ENCODE data around the gene RAB31. TPM values are rescaled to one million over a fixed set of nuclear protein-coding genes. Genes with fewer than 3 reads are reported as not detected.

RAB31 gene
- total RNA-seq, 1 donor from 2014 or later, result 47.7 TPM

DNA sequence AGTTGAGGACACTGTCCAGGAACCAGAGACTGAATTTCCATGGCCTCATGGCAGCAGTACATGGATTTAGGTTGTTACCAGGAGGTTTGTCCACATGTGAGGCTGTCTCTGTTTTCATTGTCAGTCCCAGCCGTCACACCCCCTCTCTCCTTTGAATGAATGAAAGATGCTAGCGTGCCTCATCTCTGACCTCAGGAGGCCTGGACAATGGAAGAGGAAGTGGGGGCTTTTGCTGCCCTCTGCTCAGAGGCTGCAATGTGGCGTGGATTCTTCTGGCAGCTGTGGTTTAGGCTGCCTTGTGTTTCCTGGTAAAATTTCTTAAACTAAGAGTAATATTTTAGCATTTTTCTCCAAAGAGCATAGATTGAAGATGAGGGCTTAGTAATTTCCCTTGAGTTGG, 47.5 kb downstream of the RAB31 start:
- FAIRE-seq (no peak), DNase-seq (ENCODE audit: low read depth) (no peak)
- TF ChIP-seq, protein P1, sequence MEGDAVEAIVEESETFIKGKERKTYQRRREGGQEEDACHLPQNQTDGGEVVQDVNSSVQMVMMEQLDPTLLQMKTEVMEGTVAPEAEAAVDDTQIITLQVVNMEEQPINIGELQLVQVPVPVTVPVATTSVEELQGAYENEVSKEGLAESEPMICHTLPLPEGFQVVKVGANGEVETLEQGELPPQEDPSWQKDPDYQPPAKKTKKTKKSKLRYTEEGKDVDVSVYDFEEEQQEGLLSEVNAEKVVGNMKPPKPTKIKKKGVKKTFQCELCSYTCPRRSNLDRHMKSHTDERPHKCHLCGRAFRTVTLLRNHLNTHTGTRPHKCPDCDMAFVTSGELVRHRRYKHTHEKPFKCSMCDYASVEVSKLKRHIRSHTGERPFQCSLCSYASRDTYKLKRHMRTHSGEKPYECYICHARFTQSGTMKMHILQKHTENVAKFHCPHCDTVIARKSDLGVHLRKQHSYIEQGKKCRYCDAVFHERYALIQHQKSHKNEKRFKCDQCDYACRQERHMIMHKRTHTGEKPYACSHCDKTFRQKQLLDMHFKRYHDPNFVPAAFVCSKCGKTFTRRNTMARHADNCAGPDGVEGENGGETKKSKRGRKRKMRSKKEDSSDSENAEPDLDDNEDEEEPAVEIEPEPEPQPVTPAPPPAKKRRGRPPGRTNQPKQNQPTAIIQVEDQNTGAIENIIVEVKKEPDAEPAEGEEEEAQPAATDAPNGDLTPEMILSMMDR (IDR thresholded peaks at IDR 0.05; ENCODE audit: insufficient read depth, low read length, severe bottlenecking), result no peak

DNA sequence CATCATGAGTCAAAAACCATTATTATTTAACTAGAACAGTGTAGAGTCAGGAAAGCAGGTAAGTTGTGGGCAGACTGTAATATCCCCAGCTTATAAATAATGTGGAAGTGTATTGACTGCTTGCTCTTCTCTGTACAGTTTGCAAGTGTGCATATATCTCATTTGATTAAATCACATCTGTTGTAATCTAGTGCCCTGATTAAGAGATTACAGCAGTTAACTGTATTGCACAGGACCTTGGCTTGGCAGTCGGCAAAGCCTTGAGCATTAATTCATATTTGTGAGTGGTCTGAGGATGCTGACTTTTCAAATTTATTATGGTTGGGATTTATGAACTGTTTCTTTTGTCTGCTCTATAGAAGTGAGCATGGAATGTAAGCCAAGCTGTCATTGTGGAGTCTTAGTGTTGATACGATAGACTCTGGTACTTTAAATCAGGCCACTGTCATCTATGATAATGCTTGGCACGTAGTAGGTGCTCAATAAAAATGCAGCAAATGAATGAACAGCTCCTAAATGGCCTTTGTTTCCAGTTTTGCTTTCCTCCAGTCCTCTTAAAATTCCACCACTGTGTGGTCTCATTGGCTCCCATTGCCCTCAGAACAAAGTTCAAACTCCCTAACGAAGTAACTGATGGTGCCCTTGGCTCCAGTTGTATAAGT, 48.3 kb downstream of the RAB31 start:
- TF ChIP-seq, protein P1 (IDR thresholded peaks at IDR 0.05; ENCODE audit: insufficient read depth, low read length, severe bottlenecking), result no peak
- DNase-seq (ENCODE audit: low read depth) (no peak), FAIRE-seq (no peak)
- Histone ChIP-seq H3K27me3 (ENCODE audit: control insufficient read depth, insufficient read depth, low read length) (no peaks in the 10 kb centered on the region), H3K36me3 (ENCODE audit: control insufficient read depth, insufficient read depth, low read length) (no peaks in the 10 kb centered on the region), H3K4me3 (ENCODE audit: low read depth, low read length) (no peak overlapping the region)

More for the DNA sequence above, 47.5 kb downstream of the RAB31 start:
- Histone ChIP-seq H3K27me3 (ENCODE audit: control insufficient read depth, insufficient read depth, low read length) (no peaks in the 10 kb centered on the region), H3K36me3 (ENCODE audit: control insufficient read depth, insufficient read depth, low read length) (no peaks in the 10 kb centered on the region), H3K4me3 (ENCODE audit: low read depth, low read length) (no peak overlapping the region)

DNA sequence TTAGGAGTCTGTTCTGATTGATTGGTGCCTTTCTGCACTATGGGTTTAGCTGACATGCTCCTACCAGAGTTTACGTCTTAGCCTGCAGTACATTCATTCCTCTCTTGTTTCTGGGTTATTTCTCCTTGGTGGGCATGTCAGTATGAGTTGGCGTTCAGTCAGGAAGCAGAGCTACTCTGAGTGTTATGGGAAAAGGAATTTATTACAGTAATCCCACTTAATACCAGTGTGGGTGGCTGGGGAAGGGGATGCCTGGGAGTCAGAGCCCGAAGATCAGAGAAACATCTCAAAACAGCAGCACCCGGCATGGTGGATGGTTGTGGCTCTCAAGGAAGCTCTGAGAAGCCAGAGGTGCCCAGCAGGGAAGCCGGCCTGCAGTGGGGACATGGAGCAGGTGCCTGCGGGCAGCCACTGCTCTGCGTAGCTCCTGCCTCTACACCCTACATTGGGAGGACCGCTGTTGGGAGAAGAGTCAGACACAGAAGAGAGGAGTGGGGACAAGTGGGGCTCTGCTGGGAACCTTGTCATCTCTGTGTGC, 48.9 kb downstream of the RAB31 start:
- H3K27me3 ChIP-seq (ENCODE audit: control insufficient read depth, insufficient read depth, low read length), result no peaks in the 10 kb centered on the region
- H3K36me3 ChIP-seq (ENCODE audit: control insufficient read depth, insufficient read depth, low read length), result no peaks in the 10 kb centered on the region
- TF ChIP-seq, protein P1 (IDR thresholded peaks at IDR 0.05; ENCODE audit: insufficient read depth, low read length, severe bottlenecking), result no peak
- H3K4me3 ChIP-seq (ENCODE audit: low read depth, low read length), result no peak overlapping the region
- DNase-seq (ENCODE audit: low read depth), result no peak
- FAIRE-seq, result no peak

DNA sequence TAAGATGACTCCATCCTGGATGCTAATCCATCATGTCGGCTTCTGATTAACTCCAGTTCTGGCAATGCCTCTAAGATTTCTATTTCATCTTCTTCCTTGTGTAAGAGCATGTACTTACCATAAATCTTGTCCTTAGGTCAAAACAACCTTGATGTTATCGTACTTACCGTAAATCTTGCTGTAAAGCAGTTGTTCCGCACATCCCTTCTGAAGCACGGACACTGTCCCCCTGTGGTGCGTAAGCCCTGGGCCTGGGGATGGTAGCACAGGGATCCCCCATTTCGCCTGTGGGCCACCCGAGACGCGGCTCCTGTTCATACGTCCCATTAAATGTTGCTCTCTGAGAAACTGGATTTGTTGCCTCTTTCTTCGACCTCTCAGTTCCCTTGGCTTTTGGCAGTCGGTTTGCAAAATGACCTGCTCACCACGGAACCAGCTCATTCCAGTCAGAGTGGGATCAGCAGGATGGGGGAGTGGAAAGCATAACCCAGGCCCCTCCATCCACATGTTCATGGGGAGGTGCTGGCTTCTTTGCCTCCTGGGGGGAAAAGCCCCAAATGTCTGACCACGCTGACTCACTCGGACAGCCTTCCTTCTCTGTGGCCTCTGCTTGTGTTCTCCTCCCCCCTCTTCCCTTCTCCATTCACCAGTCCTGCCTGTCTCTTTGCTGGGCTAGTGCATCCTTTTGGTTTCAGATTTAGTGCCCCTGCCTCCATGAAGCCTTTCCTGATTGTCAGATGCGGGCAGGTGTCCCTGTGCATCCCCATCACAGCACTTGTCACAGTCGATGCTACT, 49.9 kb downstream of the RAB31 start:
- no peaks in the 10 kb centered on the region for H3K36me3 ChIP-seq (ENCODE audit: control insufficient read depth, insufficient read depth, low read length)
- TF ChIP-seq, protein P1 (IDR thresholded peaks at IDR 0.05; ENCODE audit: insufficient read depth, low read length, severe bottlenecking), result no peak
- DNase-seq (ENCODE audit: low read depth) (no peak), FAIRE-seq (no peak)
- no peak overlapping the region for H3K4me3 ChIP-seq (ENCODE audit: low read depth, low read length)
- no peaks in the 10 kb centered on the region for H3K27me3 ChIP-seq (ENCODE audit: control insufficient read depth, insufficient read depth, low read length)

DNA sequence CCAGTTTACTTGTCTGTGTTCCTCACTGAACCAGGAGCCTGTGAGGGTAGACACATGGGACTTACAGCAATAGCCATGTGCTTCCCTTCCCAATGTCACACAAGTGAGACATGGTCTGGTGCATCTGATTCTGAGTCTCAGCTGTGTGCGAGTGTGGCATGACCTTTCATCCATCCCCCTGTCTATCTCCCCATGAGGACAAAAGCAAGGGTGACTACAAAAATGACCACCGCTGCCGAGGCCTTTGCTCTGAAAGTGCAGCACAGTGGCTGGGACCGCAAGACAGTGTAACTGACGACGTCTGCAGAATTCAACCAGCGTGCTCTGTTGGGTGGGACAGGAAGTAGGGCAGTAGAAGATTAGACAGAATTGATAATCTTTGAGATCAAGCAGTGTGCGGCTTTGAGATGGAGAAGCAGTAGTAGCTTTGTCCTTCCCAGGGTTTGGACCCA, 50.5 kb downstream of the RAB31 start:
- no peaks in the 10 kb centered on the region for H3K36me3 ChIP-seq (ENCODE audit: control insufficient read depth, insufficient read depth, low read length)
- TF ChIP-seq, protein P1 (IDR thresholded peaks at IDR 0.05; ENCODE audit: insufficient read depth, low read length, severe bottlenecking), result no peak
- DNase-seq (ENCODE audit: low read depth) (no peak), FAIRE-seq (no peak)
- H3K27me3 ChIP-seq (ENCODE audit: control insufficient read depth, insufficient read depth, low read length), result no peaks in the 10 kb centered on the region
- no peak overlapping the region for H3K4me3 ChIP-seq (ENCODE audit: low read depth, low read length)
